OCI-LY7 (cell line): ENCODE results near the gene MYO1F. TPM values are rescaled to one million over a fixed set of nuclear protein-coding genes. Genes with fewer than 3 reads are reported as not detected.
"Not testable (repeated sequence)": the region's sequence is repeated elsewhere in the genome, so short reads cannot be mapped to it uniquely, and the experiment has no call there.

Experiments
- BruUV-seq: library from RNA; stranded (reverse); fragments of 400-500 nt; replicated peaks from 2 replicates; lab custom pipeline; 2021; lab: Mats Ljungman, UMichigan
- CTCF ChIA-PET: fragments of 300-600 bp; sonication (Branson Sonifier 250); formaldehyde crosslinking; loops from one replicate; lab custom pipeline; 2022; ENCODE audit warnings: antibody characterized with exemption; ENCODE audit not compliant: unreplicated experiment; lab: Charles Lee
- POLR2A ChIA-PET: fragments of 300-600 bp; sonication (Branson Sonifier 250); formaldehyde crosslinking; loops from one replicate; lab custom pipeline; 2022; ENCODE audit warnings: antibody characterized with exemption; lab: Charles Lee
- DNase-seq: peaks from one replicate; pipeline ENCODE4 v3.0.0-alpha.2; 2015; ENCODE audit warnings: low spot score
- H2AFZ ChIP-seq: fragments of 200-600 bp; sonication (generic), shearing (Covaris generic); 2 replicates; pipeline ENCODE4 v1.6.1; 2014; ENCODE audit warnings: mild to moderate bottlenecking, antibody characterized with exemption, low read length, moderate library complexity
- H3K27ac ChIP-seq: fragments of 200-600 bp; sonication (generic); 2 replicates; pipeline ENCODE4 v1.5.1; 2014; ENCODE audit warnings: mixed run types, low read depth, mild to moderate bottlenecking, moderate library complexity, low read length, inconsistent platforms; ENCODE audit not compliant: poor library complexity, severe bottlenecking
- H3K36me3 ChIP-seq: fragments of 200-600 bp; sonication (generic); 2 replicates; pipeline ENCODE4 v1.6.1; 2014; ENCODE audit warnings: mild to moderate bottlenecking, antibody characterized with exemption, low read length, moderate library complexity, mixed read lengths; ENCODE audit not compliant: insufficient read depth
- H3K4me1 ChIP-seq: fragments of 200-600 bp; sonication (generic); 2 replicates; pipeline ENCODE4 v1.5.1; 2014; ENCODE audit warnings: mild to moderate bottlenecking, low read length; ENCODE audit not compliant: insufficient read depth, poor library complexity, severe bottlenecking
- H3K4me2 ChIP-seq: fragments of 200-600 bp; sonication (generic); 2 replicates; pipeline ENCODE4 v1.6.1; 2014; ENCODE audit warnings: mild to moderate bottlenecking, low read length
- H3K4me3 ChIP-seq: fragments of 200-600 bp; sonication (generic); 2 replicates; pipeline ENCODE4 v1.5.1; 2014; ENCODE audit warnings: mild to moderate bottlenecking, low read depth, low read length; ENCODE audit not compliant: poor library complexity, severe bottlenecking
- H3K79me2 ChIP-seq: fragments of 200-600 bp; sonication (generic); 2 replicates; pipeline ENCODE4 v1.6.1; 2016; ENCODE audit warnings: low read depth, mild to moderate bottlenecking, low read length, moderate library complexity, mixed read lengths; ENCODE audit not compliant: insufficient read depth
- H3K9me2 ChIP-seq: fragments of 200-600 bp; sonication (generic); 2 replicates; pipeline ENCODE4 v1.6.1; 2016; ENCODE audit warnings: mild to moderate bottlenecking, low read length, mixed read lengths; ENCODE audit not compliant: insufficient read depth
- H3K9me3 ChIP-seq: fragments of 200-600 bp; sonication (generic); 2 replicates; pipeline ENCODE4 v1.6.1; 2014; ENCODE audit warnings: mild to moderate bottlenecking, mixed run types, low read length, mixed read lengths
- H4K20me1 ChIP-seq: fragments of 200-600 bp; sonication (generic); 2 replicates; pipeline ENCODE4 v1.6.1; 2014; ENCODE audit warnings: mild to moderate bottlenecking, antibody characterized with exemption, low read length, moderate library complexity, mixed read lengths; ENCODE audit not compliant: insufficient read depth
- CTCF ChIP-seq: fragments of 200-600 bp; sonication (generic); conservative IDR thresholded peaks from 2 replicates; pipeline ENCODE4 v1.5.1; 2014; ENCODE audit warnings: mild to moderate bottlenecking, antibody characterized with exemption, low read length, moderate library complexity, mixed read lengths
- EZH2phosphoT487 ChIP-seq: fragments of 200-600 bp; sonication (generic); IDR thresholded peaks from 2 replicates; pipeline ENCODE4 v1.6.1; 2018; ENCODE audit warnings: low read depth, borderline replicate concordance, mild to moderate bottlenecking, mixed run types, antibody characterized with exemption, low read length, moderate library complexity, mixed read lengths
- intact Hi-C: fragments of 100-400 bp; cut with micrococcal nuclease; formaldehyde crosslinking; loops from one replicate; pipeline ENCODE4 v1.10.0; 2022; ENCODE audit not compliant: unreplicated experiment
- total RNA-seq, 2 experiments: library from RNA; depleted of rRNA in 1 of 2; stranded (reverse); fragments of >200 nt in 1 of 2; shearing (Covaris generic) in 1 of 2; gene quantifications; 2 replicates each; pipeline ENCODE4 v1.2.3, GENCODE V29; 2014 to 2022

MYO1F gene
- total RNA-seq, 2 experiments from 2014 or later = 8.8 to 18.4 TPM

- Histone ChIP-seq H3K4me3 (no peak overlapping the region), H2AFZ (no peak overlapping the region), H3K79me2 (no peaks in the 10 kb centered on the region), H3K4me1 (peaks cover 15% of the 10 kb centered on the region), H4K20me1 (no peaks in the 10 kb centered on the region), H3K9me2 (no peaks in the 10 kb centered on the region), H3K4me2 (no peak overlapping the region), H3K36me3 (no peaks in the 10 kb centered on the region), H3K27ac (no peak overlapping the region), H3K9me3 (no peaks in the 10 kb centered on the region)
- ChIA-PET POLR2A (no interaction called here), CTCF (no interaction called here)
- no peak for TF ChIP-seq CTCF
- TF ChIP-seq EZH2phosphoT487 = no peak
- BruUV-seq = no TSS peak
- intact Hi-C loops = no loop called here
- no peak for DNase-seq
These were observed 58.7 kb downstream of the MYO1F start for GRCh38 chr19:8518536-8518935.

GRCh38 chr19:8517551-8518442, 59.4 kb downstream of the MYO1F start:
- ChIA-PET POLR2A (interaction anchor here (0.6 kb wide), 1 partner anchor 39 kb away, joined by 5 read pairs; no protein-coding TSS in a partner anchor), CTCF (no interaction called here)
- 0 out of 2 replicates have a peak overlapping the region, but pooled peaks have one; percentile 8 for H2AFZ ChIP-seq
- H3K79me2 ChIP-seq = no peaks in the 10 kb centered on the region; the same call in 1 of the 2 replicates
- H3K9me3 ChIP-seq = no peaks in the 10 kb centered on the region
- H3K4me1 ChIP-seq = peaks cover 21% of the 10 kb centered on the region
- TF ChIP-seq CTCF (no peak), EZH2phosphoT487 (no peak)
- H3K9me2 ChIP-seq = no peaks in the 10 kb centered on the region
- H3K4me2 ChIP-seq = no peak overlapping the region; the same call in 1 of the 2 replicates
- no peak overlapping the region for H3K4me3 ChIP-seq
- BruUV-seq = no TSS peak
- no peaks in the 10 kb centered on the region for H4K20me1 ChIP-seq
- DNase-seq = peak; percentile 52
- intact Hi-C loops = no loop called here
- H3K27ac ChIP-seq = no peak overlapping the region
- H3K36me3 ChIP-seq = no peaks in the 10 kb centered on the region

GRCh38 chr19:8515317-8515716, 61.9 kb downstream of the MYO1F start:
- H3K9me2 ChIP-seq = no peaks in the 10 kb centered on the region
- H4K20me1 ChIP-seq = no peaks in the 10 kb centered on the region
- TF ChIP-seq EZH2phosphoT487 = no peak
- no peak for TF ChIP-seq CTCF
- H3K27ac ChIP-seq = no peak overlapping the region
- no peak for DNase-seq
- BruUV-seq = no TSS peak
- ChIA-PET CTCF (no interaction called here), POLR2A (no interaction called here)
- no peak overlapping the region for H3K4me3 ChIP-seq
- no peak overlapping the region for H2AFZ ChIP-seq
- intact Hi-C loops = no loop called here
- peaks cover 9% of the 10 kb centered on the region for H3K36me3 ChIP-seq
- no peaks in the 10 kb centered on the region; the same call in 1 of the 2 replicates for H3K79me2 ChIP-seq
- no peaks in the 10 kb centered on the region for H3K9me3 ChIP-seq
- H3K4me1 ChIP-seq = peaks cover 28% of the 10 kb centered on the region
- no peak overlapping the region for H3K4me2 ChIP-seq

GRCh38 chr19:8514505-8515009, 62.7 kb downstream of the MYO1F start:
- Histone ChIP-seq H3K4me1 (peaks cover 28% of the 10 kb centered on the region), H3K4me2 (peak overlapping the region; percentile 74), H2AFZ (peak overlapping the region; percentile 73; the same call in 1 of the 2 replicates), H3K27ac (peak overlapping the region; percentile 65), H3K4me3 (peak overlapping the region; percentile 69)
- not testable (repeated sequence) for H3K79me2 ChIP-seq, H4K20me1 ChIP-seq, H3K36me3 ChIP-seq, H3K9me2 ChIP-seq, H3K9me3 ChIP-seq, DNase-seq
- ChIA-PET CTCF (interaction anchor here (1.1 to 1.3 kb wide), 2 partner anchors 65 to 101 kb away, joined by 3 to 8 read pairs; partner anchors contain the start of gene MARCHF2), POLR2A (interaction anchor here (0.6 to 1.2 kb wide), 4 partner anchors 9 to 654 kb away, joined by 3 to 5 read pairs (median 3); no protein-coding TSS in a partner anchor)
- intact Hi-C loops = loop anchor here (5.0 kb wide), 2 partner anchors 68 to 507 kb away; partner anchors contain the start of gene ELAVL1
- TSS peak; percentile 94 for BruUV-seq
